Activated T-cell treated with anti-CD3 and anti-CD28 coated beads, Interleukin-2, amount 50 U/mL, for 72 hours (primary cell): ENCODE measurements around the gene GAA. TPM values are rescaled to one million over a fixed set of nuclear protein-coding genes. Genes with fewer than 3 reads are reported as not detected.
A peak's percentile ranks its signal among the peaks of the same experiment; 100 is the strongest.

Experiments used
- ATAC-seq, 2 donors: fragments of 150-1000 bp; cut with Tn5 transposase; replicated peaks in 1 of 2; 2 replicates each; pipeline ENCODE4 v1.10.0; 2021; ENCODE audit warnings: moderate library complexity in 2 of 2, mild to moderate bottlenecking in 1 of 2
- DNase-seq, 2 donors: peaks; one replicate each; pipeline ENCODE4 v3.0.0; 2021 to 2022; ENCODE audit warnings: mixed read lengths in 1 of 2
- H3K27ac Mint-ChIP-seq: one replicate; pipeline ENCODE4 v1.8.0; 2022; ENCODE audit warnings: mild to moderate bottlenecking, moderate library complexity, mixed read lengths
- H3K27me3 Mint-ChIP-seq: one replicate; pipeline ENCODE4 v1.8.0; 2022; ENCODE audit warnings: low read depth, mixed read lengths
- H3K36me3 Mint-ChIP-seq, 2 donors: one replicate each; pipeline ENCODE4 v1.8.0; 2022; ENCODE audit warnings: mixed read lengths in 2 of 2, mild to moderate bottlenecking in 1 of 2; ENCODE audit not compliant: insufficient read depth in 2 of 2
- H3K4me1 Mint-ChIP-seq: one replicate; pipeline ENCODE4 v1.8.0; 2022; ENCODE audit warnings: low read depth, mixed read lengths
- H3K4me3 Mint-ChIP-seq, 2 donors: one replicate each; pipeline ENCODE4 v1.8.0; 2022; ENCODE audit warnings: mild to moderate bottlenecking in 2 of 2, mixed read lengths in 2 of 2, moderate library complexity in 2 of 2
- H3K9me3 Mint-ChIP-seq, 2 donors: one replicate each; pipeline ENCODE4 v1.8.0; 2022; ENCODE audit warnings: mixed read lengths in 2 of 2
- total RNA-seq, 2 donors: library from RNA; stranded (reverse); gene quantifications; one replicate each; pipeline ENCODE4 v1.2.3, GENCODE V29; 2022

GAA gene
- total RNA-seq, 2 donors from 2014 or later: 31.7 to 37.1 TPM

DNA sequence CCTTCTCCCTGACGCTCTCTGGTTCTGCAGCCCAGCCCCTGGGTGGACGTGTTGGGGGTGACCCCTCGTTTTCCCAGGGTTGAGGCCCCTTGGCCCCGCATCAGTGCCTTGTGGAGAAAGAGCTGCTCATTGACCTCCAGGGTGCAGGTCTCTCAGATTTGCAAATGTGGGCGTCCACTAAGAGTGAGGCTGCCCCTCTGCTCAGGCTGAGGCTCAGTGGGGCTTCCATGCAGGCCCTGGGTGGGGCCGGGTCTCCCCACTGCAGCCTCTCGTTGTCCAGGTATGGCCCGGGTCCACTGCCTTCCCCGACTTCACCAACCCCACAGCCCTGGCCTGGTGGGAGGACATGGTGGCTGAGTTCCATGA is 9.0 kb downstream of the GAA start:
- peaks cover 0 to 2% of the 10 kb centered on the region in 2 donors for H3K9me3 Mint-ChIP-seq
- ATAC-seq: no peak

DNA sequence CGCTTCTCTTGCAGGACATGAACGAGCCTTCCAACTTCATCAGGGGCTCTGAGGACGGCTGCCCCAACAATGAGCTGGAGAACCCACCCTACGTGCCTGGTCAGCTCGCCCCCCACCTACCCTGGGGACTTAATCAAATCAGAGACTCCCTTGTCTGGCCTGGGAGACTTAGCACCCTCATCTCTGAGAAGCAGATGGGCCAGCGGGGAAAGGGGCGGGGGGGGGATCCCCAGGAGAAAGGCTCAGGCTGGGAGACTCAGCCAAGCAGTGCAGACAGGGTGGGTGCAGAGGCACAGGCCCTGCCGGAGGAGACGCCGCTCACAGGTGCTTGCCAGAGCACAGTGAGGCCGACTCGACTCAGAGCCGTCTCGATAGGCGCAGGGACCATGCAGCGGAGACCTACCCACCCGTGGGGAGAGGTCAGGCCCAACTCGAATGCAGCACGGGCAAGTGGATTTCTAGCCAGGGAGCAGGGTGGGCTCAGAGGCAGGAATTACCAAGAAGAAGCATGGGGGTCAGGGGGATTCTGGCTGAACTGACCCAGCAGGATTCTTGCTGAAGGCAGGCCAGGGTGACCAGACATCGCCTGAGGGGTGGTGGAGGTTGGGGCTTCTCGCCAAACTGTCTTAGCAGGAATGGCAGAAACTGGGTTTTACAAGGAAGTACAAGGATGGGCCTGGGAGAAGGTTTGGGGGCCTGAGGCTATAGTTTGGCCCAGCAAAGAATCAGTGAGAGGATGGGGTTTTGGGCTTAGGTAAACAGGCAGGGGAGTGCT is 9.7 kb downstream of the GAA start:
- Mint-ChIP-seq H3K9me3 (peaks cover 0 to 2% of the 10 kb centered on the region in 2 donors), H3K4me3 (no peak overlapping the region), H3K27me3 (no peaks in the 10 kb centered on the region), H3K4me1 (no peaks in the 10 kb centered on the region), H3K27ac (no peak overlapping the region), H3K36me3 (peaks cover 3 to 4% of the 10 kb centered on the region in 2 donors)
- ATAC-seq: no peak
- no peak for DNase-seq

More for the DNA sequence above, 9.0 kb downstream of the GAA start:
- no peak for DNase-seq
- H3K27me3 Mint-ChIP-seq: no peaks in the 10 kb centered on the region
- peaks cover 3 to 4% of the 10 kb centered on the region in 2 donors for H3K36me3 Mint-ChIP-seq
- no peak overlapping the region for H3K4me3 Mint-ChIP-seq
- no peaks in the 10 kb centered on the region for H3K4me1 Mint-ChIP-seq
- no peak overlapping the region for H3K27ac Mint-ChIP-seq

GRCh38 chr17:80111702-80112470 is 10.5 kb downstream of the GAA start:
- Mint-ChIP-seq H3K27ac (no peak overlapping the region), H3K9me3 (peaks cover 0 to 2% of the 10 kb centered on the region in 2 donors), H3K36me3 (peaks cover 3 to 4% of the 10 kb centered on the region in 2 donors), H3K4me3 (no peak overlapping the region), H3K4me1 (no peaks in the 10 kb centered on the region), H3K27me3 (no peaks in the 10 kb centered on the region)
- no peak for ATAC-seq
- DNase-seq: no peak

- H3K4me3 Mint-ChIP-seq: no peak overlapping the region
- H3K9me3 Mint-ChIP-seq: peaks cover 0 to 2% of the 10 kb centered on the region in 2 donors
- DNase-seq (no peak), ATAC-seq (no peak)
- peaks cover 3 to 4% of the 10 kb centered on the region in 2 donors for H3K36me3 Mint-ChIP-seq
- H3K27ac Mint-ChIP-seq: no peak overlapping the region
- no peaks in the 10 kb centered on the region for H3K4me1 Mint-ChIP-seq
- H3K27me3 Mint-ChIP-seq: no peaks in the 10 kb centered on the region
Observed at GRCh38 chr17:80112471-80113032, 11.2 kb downstream of the GAA start.

- Mint-ChIP-seq H3K4me3 (no peak overlapping the region), H3K9me3 (peaks cover 0 to 2% of the 10 kb centered on the region in 2 donors), H3K4me1 (no peaks in the 10 kb centered on the region), H3K27me3 (no peaks in the 10 kb centered on the region), H3K27ac (no peak overlapping the region), H3K36me3 (peaks cover 3 to 4% of the 10 kb centered on the region in 2 donors)
- DNase-seq: no peak
- ATAC-seq: no peak
Observed at GRCh38 chr17:80113033-80113484, 11.7 kb downstream of the GAA start.

- ATAC-seq: no peak
- DNase-seq: no peak
- Mint-ChIP-seq H3K27ac (no peak overlapping the region), H3K36me3 (peaks cover 3 to 4% of the 10 kb centered on the region in 2 donors), H3K4me3 (no peak overlapping the region), H3K9me3 (peaks cover 0 to 2% of the 10 kb centered on the region in 2 donors), H3K4me1 (no peaks in the 10 kb centered on the region), H3K27me3 (no peaks in the 10 kb centered on the region)
Observed at GRCh38 chr17:80114758-80115157, 13.4 kb downstream of the GAA start.

DNA sequence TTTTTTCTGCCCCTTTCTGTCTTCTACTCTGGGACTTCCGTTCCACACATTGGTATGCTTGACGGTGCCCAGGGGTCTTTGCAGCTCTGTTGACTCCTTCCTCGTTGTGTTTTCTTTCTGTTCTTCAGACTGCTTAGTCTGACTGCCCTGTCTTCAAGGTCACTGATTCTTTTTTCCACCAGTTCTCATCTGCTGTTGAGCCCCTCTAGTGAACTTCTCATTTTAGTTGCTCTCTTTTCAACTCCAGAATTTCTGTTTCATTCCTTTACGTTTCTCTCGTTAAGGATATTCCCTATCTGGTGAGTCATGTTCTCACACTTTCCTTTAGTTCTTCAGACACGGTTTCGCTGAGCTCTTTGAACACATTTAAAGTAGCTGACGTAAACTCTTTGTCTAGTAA is 13.8 kb downstream of the GAA start:
- no peak for ATAC-seq
- Mint-ChIP-seq H3K27ac (peak overlapping the region; percentile 11), H3K4me3 (no peak overlapping the region), H3K4me1 (no peaks in the 10 kb centered on the region), H3K9me3 (peaks cover 0 to 2% of the 10 kb centered on the region in 2 donors), H3K36me3 (peaks cover 3 to 4% of the 10 kb centered on the region in 2 donors), H3K27me3 (no peaks in the 10 kb centered on the region)
- DNase-seq: no peak

GRCh38 chr17:80116276-80116920 is 15.0 kb downstream of the GAA start:
- H3K36me3 Mint-ChIP-seq: peaks cover 3 to 4% of the 10 kb centered on the region in 2 donors
- no peak for DNase-seq

DNA sequence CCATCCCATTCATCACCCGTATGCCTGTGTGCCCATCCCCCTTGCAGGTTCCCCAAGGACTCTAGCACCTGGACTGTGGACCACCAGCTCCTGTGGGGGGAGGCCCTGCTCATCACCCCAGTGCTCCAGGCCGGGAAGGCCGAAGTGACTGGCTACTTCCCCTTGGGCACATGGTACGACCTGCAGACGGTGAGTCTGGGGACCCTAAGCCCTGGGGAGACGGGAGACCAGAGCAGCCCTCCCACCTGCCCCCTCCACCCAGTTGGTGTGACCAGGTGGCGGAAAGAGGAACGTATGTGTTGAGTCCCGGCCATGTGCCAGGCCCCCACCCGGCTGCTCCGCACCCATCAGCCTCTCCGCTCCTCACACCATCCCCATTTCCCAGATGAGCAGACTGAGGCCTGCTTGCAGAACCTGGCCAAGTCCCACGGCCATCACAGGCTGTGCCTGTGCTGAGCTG is 15.6 kb downstream of the GAA start:
- no peaks in the 10 kb centered on the region for H3K27me3 Mint-ChIP-seq
- no peaks in the 10 kb centered on the region for H3K4me1 Mint-ChIP-seq
- H3K9me3 Mint-ChIP-seq: peaks cover 0 to 2% of the 10 kb centered on the region in 2 donors
- peaks cover 3 to 4% of the 10 kb centered on the region in 2 donors for H3K36me3 Mint-ChIP-seq
- H3K4me3 Mint-ChIP-seq: no peak overlapping the region
- ATAC-seq (no peak), DNase-seq (no peak)
- no peak overlapping the region for H3K27ac Mint-ChIP-seq

More at GRCh38 chr17:80116276-80116920, 15.0 kb downstream of the GAA start:
- Mint-ChIP-seq H3K9me3 (peaks cover 0 to 2% of the 10 kb centered on the region in 2 donors), H3K27ac (no peak overlapping the region), H3K27me3 (no peaks in the 10 kb centered on the region), H3K4me3 (no peak overlapping the region), H3K4me1 (no peaks in the 10 kb centered on the region)
- no peak for ATAC-seq

GRCh38 chr17:80117491-80118401 is 16.4 kb downstream of the GAA start:
- Mint-ChIP-seq H3K27ac (no peak overlapping the region), H3K4me1 (no peaks in the 10 kb centered on the region), H3K27me3 (no peaks in the 10 kb centered on the region), H3K36me3 (peaks cover 3 to 4% of the 10 kb centered on the region in 2 donors), H3K4me3 (no peak overlapping the region), H3K9me3 (peaks cover 0 to 2% of the 10 kb centered on the region in 2 donors)
- ATAC-seq: no peak
- DNase-seq: no peak

GRCh38 chr17:80118601-80119270 is 17.4 kb downstream of the GAA start:
- Mint-ChIP-seq H3K27ac (no peak overlapping the region), H3K36me3 (peaks cover 3 to 4% of the 10 kb centered on the region in 2 donors), H3K4me3 (no peak overlapping the region), H3K9me3 (peaks cover 0 to 2% of the 10 kb centered on the region in 2 donors), H3K4me1 (no peaks in the 10 kb centered on the region), H3K27me3 (no peaks in the 10 kb centered on the region)
- ATAC-seq (no peak), DNase-seq (no peak)
